Dermis blood vessel endothelial cell (primary cell): Measurements from ENCODE around the gene ARID3B. TPM values are rescaled to one million over a fixed set of nuclear protein-coding genes. Genes with fewer than 3 reads are reported as not detected.
"Not testable (repeated sequence)": the region's sequence is repeated elsewhere in the genome, so short reads cannot be mapped to it uniquely, and the experiment has no call there.

Source experiments
- DNase-seq: peaks from one replicate; pipeline ENCODE4 v3.0.0; 2010
- total RNA-seq: library from RNA; depleted of rRNA; stranded (reverse); fragments of >200 nt; gene quantifications from 2 replicates; pipeline ENCODE4 v1.2.3, GENCODE V29; 2014

The ARID3B gene
- 4.6 and 6.1 TPM in 2 replicates for total RNA-seq

- DNase-seq: peak; percentile 97
Observed at GRCh38 chr15:74540761-74541493, at the start of gene ARID3B. Gene ARID3B (plus strand): TSS chr15:74541220. CDS start chr15:74543937, 2,717 bp downstream.

GRCh38 chr15:74496648-74497047 is 44.4 kb upstream of the ARID3B start:
- no peak for DNase-seq

GRCh38 chr15:74497584-74497983 is 43.4 kb upstream of the ARID3B start:
- peak; percentile 56 for DNase-seq

- DNase-seq: no peak
Observed at GRCh38 chr15:74499366-74499765, 41.7 kb upstream of the ARID3B start.

GRCh38 chr15:74500401-74500800 is 40.6 kb upstream of the ARID3B start:
- no peak for DNase-seq

- DNase-seq: no peak
Observed at GRCh38 chr15:74502301-74502700, 38.7 kb upstream of the ARID3B start.

GRCh38 chr15:74504418-74504817 is 36.6 kb upstream of the ARID3B start:
- no peak for DNase-seq

GRCh38 chr15:74504836-74505235 is 36.2 kb upstream of the ARID3B start:
- DNase-seq: no peak

GRCh38 chr15:74505837-74506514 is 35.0 kb upstream of the ARID3B start:
- peak; percentile 33 for DNase-seq

- DNase-seq: no peak
Observed at GRCh38 chr15:74506515-74506840, 34.5 kb upstream of the ARID3B start.

GRCh38 chr15:74511583-74511982 is 29.4 kb upstream of the ARID3B start:
- DNase-seq: no peak

- DNase-seq: not testable (repeated sequence)
Observed at GRCh38 chr15:74514059-74514458, 27.0 kb upstream of the ARID3B start.

GRCh38 chr15:74517096-74517495 is 23.9 kb upstream of the ARID3B start:
- no peak for DNase-seq

- peak; percentile 23 for DNase-seq
Observed at GRCh38 chr15:74519311-74519710, 21.7 kb upstream of the ARID3B start.

GRCh38 chr15:74520407-74520806 is 20.6 kb upstream of the ARID3B start:
- no peak for DNase-seq

GRCh38 chr15:74523982-74524381 is 17.0 kb upstream of the ARID3B start:
- no peak for DNase-seq

GRCh38 chr15:74525309-74525708 is 15.7 kb upstream of the ARID3B start:
- peak; percentile 78 for DNase-seq

- DNase-seq: peak; percentile 72
Observed at GRCh38 chr15:74525945-74526344, 15.1 kb upstream of the ARID3B start.

- DNase-seq: no peak
Observed at GRCh38 chr15:74528876-74529275, 12.1 kb upstream of the ARID3B start.

- DNase-seq: peak; percentile 68
Observed at GRCh38 chr15:74529921-74530320, 11.1 kb upstream of the ARID3B start.

GRCh38 chr15:74530771-74531143 is 10.3 kb upstream of the ARID3B start:
- DNase-seq: no peak

GRCh38 chr15:74531144-74531811 is 9.7 kb upstream of the ARID3B start:
- DNase-seq: no peak

GRCh38 chr15:74535388-74536084 is 5.5 kb upstream of the ARID3B start:
- no peak for DNase-seq
